Mesendoderm (in vitro differentiated cells): ENCODE data around the gene NME7.

Experiments used
- DNase-seq: peaks from one replicate; pipeline ENCODE4 v3.0.0; 2013
- H2AK5ac ChIP-seq: 2 replicates; pipeline ENCODE4 v1.6.1; 2013; ENCODE audit warnings: low read length, inconsistent platforms
- H2BK120ac ChIP-seq: 2 replicates; pipeline ENCODE4 v1.6.1; 2013; ENCODE audit warnings: low read depth, mild to moderate bottlenecking, low read length, moderate library complexity, mixed read lengths
- H2BK15ac ChIP-seq: replicated peaks from 2 replicates; pipeline ENCODE4 v1.6.1; 2013; ENCODE audit warnings: low read depth, mild to moderate bottlenecking, moderate library complexity
- H2BK5ac ChIP-seq: 2 replicates; pipeline ENCODE4 v1.6.1; 2013; ENCODE audit warnings: low read length, inconsistent platforms
- H3K18ac ChIP-seq: 2 replicates; pipeline ENCODE4 v1.6.1; 2013; ENCODE audit warnings: mild to moderate bottlenecking, low read length, mixed read lengths
- H3K23ac ChIP-seq: one replicate; pipeline ENCODE4 v1.6.1; 2013; ENCODE audit warnings: low read length
- H3K27ac ChIP-seq: 2 replicates; pipeline ENCODE4 v1.5.1; 2013; ENCODE audit warnings: low read depth, mild to moderate bottlenecking, inconsistent platforms, low read length, moderate library complexity
- H3K27me3 ChIP-seq: 2 replicates; pipeline ENCODE4 v1.6.1; 2013; ENCODE audit warnings: low read length, control low read depth, mild to moderate bottlenecking, inconsistent platforms; ENCODE audit not compliant: insufficient read depth, poor library complexity
- H3K36me3 ChIP-seq: 2 replicates; pipeline ENCODE4 v1.6.1; 2013; ENCODE audit warnings: low read length, inconsistent platforms; ENCODE audit not compliant: control insufficient read depth, insufficient read depth
- H3K4ac ChIP-seq: one replicate; pipeline ENCODE4 v1.6.1; 2013; ENCODE audit warnings: low read depth, mild to moderate bottlenecking, low read length, moderate library complexity
- H3K4me1 ChIP-seq: 2 replicates; pipeline ENCODE4 v1.6.1; 2013; ENCODE audit warnings: low read depth, low read length, inconsistent platforms; ENCODE audit not compliant: control insufficient read depth
- H3K4me2 ChIP-seq: 2 replicates; pipeline ENCODE4 v1.6.1; 2013; ENCODE audit warnings: low read length
- H3K4me3 ChIP-seq: 2 replicates; pipeline ENCODE4 v1.5.1; 2013; ENCODE audit warnings: mild to moderate bottlenecking, low read length
- H3K56ac ChIP-seq: one replicate; pipeline ENCODE4 v1.6.1; 2013; ENCODE audit warnings: low read length
- H3K79me1 ChIP-seq: 2 replicates; pipeline ENCODE4 v1.6.1; 2013; ENCODE audit warnings: low read length, inconsistent platforms
- H3K79me2 ChIP-seq: 2 replicates; pipeline ENCODE4 v1.6.1; 2013; ENCODE audit warnings: mild to moderate bottlenecking, low read length; ENCODE audit not compliant: control insufficient read depth, insufficient read depth
- H3K9ac ChIP-seq: 2 replicates; pipeline ENCODE4 v1.6.1; 2013; ENCODE audit warnings: low read length, inconsistent platforms
- H4K5ac ChIP-seq: one replicate; pipeline ENCODE4 v1.6.1; 2013; ENCODE audit warnings: low read length
- H4K8ac ChIP-seq: one replicate; pipeline ENCODE4 v1.6.1; 2013; ENCODE audit warnings: low read depth, mild to moderate bottlenecking, control low read depth, low read length, moderate library complexity
- WGBS: extraction: QIAGEN DNeasy Blood & Tissue Kit; methylation state at CpG from one replicate; pipeline ENCODE4 v1.1.7; 2013; ENCODE audit warnings: low lambda C conversion rate, missing lambda C conversion rate; ENCODE audit not compliant: insufficient coverage; ENCODE audit errors: extremely low coverage; 5-methylcytosine and 5-hydroxymethylcytosine counted together

The NME7 gene

DNA sequence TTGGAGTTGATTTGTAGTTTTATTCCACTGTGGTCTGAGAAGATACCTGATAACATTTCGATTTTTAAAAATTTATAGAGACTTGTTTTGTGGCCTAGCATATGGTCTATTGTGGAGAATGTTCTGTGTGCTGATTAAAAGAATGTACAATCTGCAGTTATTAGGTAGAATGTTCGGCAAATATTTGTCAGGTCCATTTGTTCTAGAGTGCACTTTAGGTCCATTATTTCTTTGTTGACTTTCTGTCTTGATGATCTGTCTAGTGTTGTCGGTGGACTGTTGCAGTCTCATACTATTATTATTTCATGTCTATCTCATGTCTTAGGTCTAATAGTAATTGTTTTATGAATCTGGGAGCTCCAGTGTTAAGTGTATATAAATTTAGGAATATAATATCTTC is 116.8 kb downstream of the NME7 start:
- Histone ChIP-seq H4K8ac (no peak overlapping the region), H3K4me3 (no peak overlapping the region), H3K79me2 (no peaks in the 10 kb centered on the region), H2AK5ac (no peak overlapping the region), H2BK120ac (no peak overlapping the region), H3K27ac (no peak overlapping the region), H3K36me3 (no peaks in the 10 kb centered on the region), H3K9ac (no peak overlapping the region), H3K56ac (no peak overlapping the region), H3K79me1 (no peaks in the 10 kb centered on the region), H3K4ac (no peak overlapping the region), H3K27me3 (no peaks in the 10 kb centered on the region), H4K5ac (no peak overlapping the region), H2BK15ac (no peak overlapping the region), H2BK5ac (no peak overlapping the region), H3K4me2 (no peak overlapping the region), H3K18ac (no peak overlapping the region), H3K23ac (no peak overlapping the region), H3K4me1 (no peaks in the 10 kb centered on the region)
- no peak for DNase-seq
- no CpG with 5 or more reads among the region's 3 CpGs for WGBS

DNA sequence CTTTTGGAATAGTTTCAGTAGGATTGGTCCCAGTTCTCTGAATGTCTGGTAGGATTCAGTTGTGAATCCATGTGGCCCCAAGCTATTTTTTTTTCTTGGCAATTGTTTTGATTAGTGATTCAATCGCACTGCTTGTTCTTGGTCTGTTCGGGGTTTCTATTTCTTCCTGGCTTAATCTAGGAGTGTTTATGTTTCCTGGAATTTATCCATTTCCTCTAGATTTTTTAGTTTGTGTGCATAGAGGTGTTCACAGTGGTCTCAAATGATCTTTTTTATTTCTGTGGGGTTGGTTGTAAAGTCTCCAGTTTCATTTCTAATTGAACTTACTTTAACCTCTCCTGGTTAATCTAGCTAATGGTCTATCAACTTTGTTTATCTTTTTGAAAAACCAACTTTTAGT is 117.6 kb downstream of the NME7 start:
- Histone ChIP-seq H3K36me3 (no peaks in the 10 kb centered on the region), H3K27ac (no peak overlapping the region), H2BK5ac (no peak overlapping the region), H3K4ac (no peak overlapping the region), H3K4me2 (no peak overlapping the region), H3K79me1 (no peaks in the 10 kb centered on the region), H4K5ac (no peak overlapping the region), H3K18ac (no peak overlapping the region), H3K4me3 (no peak overlapping the region), H3K79me2 (no peaks in the 10 kb centered on the region), H2BK15ac (no peak overlapping the region), H2AK5ac (no peak overlapping the region), H2BK120ac (no peak overlapping the region), H3K4me1 (no peaks in the 10 kb centered on the region), H4K8ac (no peak overlapping the region), H3K27me3 (no peaks in the 10 kb centered on the region), H3K56ac (no peak overlapping the region), H3K23ac (no peak overlapping the region), H3K9ac (no peak overlapping the region)
- DNase-seq = no peak
- no CpG with 5 or more reads among the region's 2 CpGs for WGBS

GRCh38 chr1:169249611-169250010 is 118.0 kb downstream of the NME7 start:
- no peak overlapping the region for H2BK120ac ChIP-seq
- no peak for DNase-seq
- H2BK15ac ChIP-seq = no peak overlapping the region
- WGBS = no CpG with 5 or more reads among the region's 1 CpG
- no peak overlapping the region for H3K4me2 ChIP-seq
- no peak overlapping the region for H3K9ac ChIP-seq
- H3K27me3 ChIP-seq = no peaks in the 10 kb centered on the region
- no peak overlapping the region for H3K27ac ChIP-seq
- H3K4me1 ChIP-seq = no peaks in the 10 kb centered on the region
- no peaks in the 10 kb centered on the region for H3K36me3 ChIP-seq
- H4K5ac ChIP-seq = no peak overlapping the region
- H3K56ac ChIP-seq = no peak overlapping the region
- no peak overlapping the region for H3K23ac ChIP-seq
- H2BK5ac ChIP-seq = no peak overlapping the region
- H4K8ac ChIP-seq = no peak overlapping the region
- H3K18ac ChIP-seq = no peak overlapping the region
- H3K79me2 ChIP-seq = no peaks in the 10 kb centered on the region
- H3K79me1 ChIP-seq = no peaks in the 10 kb centered on the region
- no peak overlapping the region for H3K4ac ChIP-seq
- no peak overlapping the region for H3K4me3 ChIP-seq
- no peak overlapping the region for H2AK5ac ChIP-seq

DNA sequence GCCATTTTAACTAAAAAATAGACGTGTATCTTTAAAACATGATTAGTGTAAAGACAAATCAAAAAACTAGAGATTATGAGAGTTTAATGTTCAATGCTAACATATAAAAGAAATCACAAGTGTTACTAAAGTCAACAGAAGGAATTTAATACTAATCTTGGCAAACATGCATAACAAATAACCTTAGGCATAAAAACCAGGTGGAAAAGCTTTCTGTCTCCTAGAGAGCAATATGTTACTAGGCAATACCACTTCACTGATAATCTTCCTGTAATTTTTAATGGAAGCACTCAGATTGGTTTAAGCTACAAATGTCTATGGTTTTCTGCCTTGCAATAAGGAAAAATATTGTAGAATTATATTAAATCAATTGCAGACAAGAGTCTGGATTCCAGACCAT is 121.9 kb downstream of the NME7 start:
- Histone ChIP-seq H2BK15ac (no peak overlapping the region), H3K56ac (no peak overlapping the region), H2BK5ac (no peak overlapping the region), H3K18ac (no peak overlapping the region), H3K4ac (no peak overlapping the region), H3K27ac (no peak overlapping the region), H3K23ac (no peak overlapping the region), H3K79me2 (no peaks in the 10 kb centered on the region), H3K4me2 (no peak overlapping the region), H3K9ac (no peak overlapping the region), H2AK5ac (no peak overlapping the region), H4K5ac (no peak overlapping the region), H2BK120ac (no peak overlapping the region), H3K36me3 (no peaks in the 10 kb centered on the region), H3K4me3 (no peak overlapping the region), H4K8ac (no peak overlapping the region), H3K4me1 (no peaks in the 10 kb centered on the region), H3K27me3 (no peaks in the 10 kb centered on the region), H3K79me1 (no peaks in the 10 kb centered on the region)
- no CpG with 5 or more reads among the region's 1 CpG for WGBS
- no peak for DNase-seq

DNA sequence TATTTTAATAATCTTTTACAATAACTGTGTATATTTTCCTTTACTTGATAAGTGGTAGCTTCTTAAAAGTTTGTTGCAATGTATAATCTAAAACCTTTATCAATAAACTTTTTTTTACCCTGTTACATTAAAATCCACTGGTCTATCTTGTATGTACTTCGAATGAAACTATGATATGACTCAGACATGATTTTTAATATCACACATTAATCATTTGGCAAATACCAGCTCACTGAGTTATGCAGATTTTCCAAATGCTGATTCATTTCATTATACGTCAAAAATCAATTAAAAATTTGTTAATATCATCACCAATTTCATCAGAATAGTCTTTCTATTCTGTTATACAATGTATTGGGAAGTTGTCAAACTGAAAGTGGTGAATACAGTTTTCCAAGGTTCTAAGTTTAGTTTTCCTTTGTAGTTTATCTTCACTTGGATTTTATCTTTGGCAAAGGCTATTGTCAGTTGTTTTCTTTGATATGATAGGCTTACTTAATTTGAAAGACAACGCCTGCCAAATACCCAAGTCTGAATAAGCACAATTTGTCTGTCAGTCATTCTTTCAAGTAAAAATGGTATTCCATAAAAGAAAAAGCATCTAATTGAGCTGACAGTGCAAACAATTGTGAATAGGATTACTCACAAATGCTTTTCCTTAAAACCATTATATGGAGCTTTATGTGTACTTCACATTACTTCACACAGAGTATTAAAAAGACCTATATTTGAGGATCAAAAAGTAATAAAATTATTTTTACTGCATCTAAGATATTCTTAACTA is 127.0 kb downstream of the NME7 start:
- Histone ChIP-seq H2BK15ac (no peak overlapping the region), H3K4me2 (no peak overlapping the region), H2BK5ac (no peak overlapping the region), H3K23ac (no peak overlapping the region), H3K56ac (no peak overlapping the region), H4K8ac (no peak overlapping the region), H3K9ac (no peak overlapping the region), H3K4ac (no peak overlapping the region), H3K27me3 (no peaks in the 10 kb centered on the region), H3K4me1 (no peaks in the 10 kb centered on the region), H3K27ac (no peak overlapping the region), H3K79me2 (no peaks in the 10 kb centered on the region), H2AK5ac (no peak overlapping the region), H3K18ac (no peak overlapping the region), H3K36me3 (no peaks in the 10 kb centered on the region), H4K5ac (no peak overlapping the region), H3K79me1 (no peaks in the 10 kb centered on the region), H3K4me3 (no peak overlapping the region), H2BK120ac (no peak overlapping the region)
- 100% methylated on average over 1 of the region's 3 CpGs for WGBS
- DNase-seq = peak; percentile 17

- Histone ChIP-seq H3K4me2 (no peak overlapping the region), H3K79me2 (no peaks in the 10 kb centered on the region), H3K23ac (no peak overlapping the region), H2BK15ac (no peak overlapping the region), H2BK120ac (no peak overlapping the region), H3K4me3 (no peak overlapping the region), H3K4me1 (no peaks in the 10 kb centered on the region), H3K4ac (no peak overlapping the region), H3K79me1 (no peaks in the 10 kb centered on the region), H3K36me3 (no peaks in the 10 kb centered on the region), H4K8ac (no peak overlapping the region), H4K5ac (no peak overlapping the region), H2BK5ac (no peak overlapping the region), H3K18ac (no peak overlapping the region), H3K9ac (no peak overlapping the region), H3K56ac (no peak overlapping the region), H3K27me3 (no peaks in the 10 kb centered on the region), H2AK5ac (no peak overlapping the region), H3K27ac (no peak overlapping the region)
- WGBS = no CpG with 5 or more reads among the region's 4 CpGs
- no peak for DNase-seq
Observed at GRCh38 chr1:169236880-169237279, 130.7 kb downstream of the NME7 start.
